Stomach (tissue), 9 donors: Measurements from ENCODE around the gene CEP192. TPM values are rescaled to one million over a fixed set of nuclear protein-coding genes. Genes with fewer than 3 reads are reported as not detected.

Experiments
- DNase-seq, 2 donors: peaks; one replicate each; pipeline versions ENCODE4 v3.0.0 to v3.0.0-alpha.2; 2013 to 2019
- H3K27ac ChIP-seq, 5 donors: fragments of 200-600 bp in 4 of 5; sonication (generic) in 4 of 5; one replicate each; pipeline ENCODE4 v1.5.1; 2013 to 2019; ENCODE audit warnings: mild to moderate bottlenecking in 1 of 5, moderate library complexity in 1 of 5
- H3K27me3 ChIP-seq, 3 donors: fragments of 200-600 bp; sonication (generic); one replicate each; pipeline ENCODE4 v1.5.1; 2017 to 2019; ENCODE audit warnings: mixed run types in 1 of 3
- H3K36me3 ChIP-seq, 4 donors: fragments of 200-600 bp; sonication (generic); 1 replicate in 3 of 4; 2 replicates in 1 of 4; pipeline ENCODE4 v1.5.1; 2016 to 2019
- H3K4me1 ChIP-seq, 4 donors: fragments of 200-600 bp; sonication (generic); one replicate each; pipeline ENCODE4 v1.5.1; 2016 to 2019
- H3K4me3 ChIP-seq, 4 donors: fragments of 200-600 bp; sonication (generic) in 3 of 4; one replicate each; pipeline ENCODE4 v1.5.1; 2016 to 2019; ENCODE audit warnings: mild to moderate bottlenecking in 1 of 4
- H3K9me3 ChIP-seq, 4 donors: fragments of 200-600 bp; sonication (generic); one replicate each; pipeline ENCODE4 v1.5.1; 2016 to 2019
- EP300 ChIP-seq: sonication (generic); formaldehyde crosslinking; IDR thresholded peaks from one replicate; pipeline ENCODE4 v1.6.1; 2017; ENCODE audit warnings: antibody characterized with exemption
- POLR2A ChIP-seq, 4 donors: fragments of 450-650 bp; IDR thresholded peaks; one replicate each; pipeline ENCODE4 v1.6.1; 2016; ENCODE audit warnings: antibody characterized with exemption in 4 of 4, control low read depth in 2 of 4, mild to moderate bottlenecking in 1 of 4, moderate library complexity in 1 of 4
- POLR2AphosphoS5 ChIP-seq, 3 donors: sonication (generic); formaldehyde crosslinking; IDR thresholded peaks; one replicate each; pipeline ENCODE4 v1.6.1; 2016; ENCODE audit warnings: antibody characterized with exemption in 3 of 3
- WGBS, 5 donors: extraction: QIAGEN DNeasy Blood & Tissue Kit in 3 of 5; methylation state at CpG; one replicate each; pipeline versions ENCODE4 v1.1.5 to v1.1.7; 2013 to 2018; 5-methylcytosine and 5-hydroxymethylcytosine counted together
- intact Hi-C: fragments of 100-400 bp; cut with DNase I; formaldehyde crosslinking; loops from one replicate; pipeline ENCODE4 v1.15.1; 2023; ENCODE audit warnings: low total_unique reads
- polyA plus RNA-seq, 3 donors: library from polyadenylated mRNA; stranded (reverse); fragments of 200-250 nt; gene quantifications; one replicate each; pipeline ENCODE4 v1.2.3, GENCODE V29; 2013
- total RNA-seq, 5 donors: library from RNA; depleted of rRNA; stranded (reverse); fragments of >200 nt; gene quantifications; one replicate each; pipeline versions ENCODE4 v1.1.0 to v1.2.3, GENCODE V29; 2014 to 2016
- TF ChIP-seq, protein P1 (sequence below), 7 experiments: fragments of 450-650 bp in 4 of 7; fragments of 200-600 bp in 3 of 7; sonication (generic) in 3 of 7; IDR thresholded peaks; one replicate each; pipeline ENCODE4 v1.5.1; 2016 to 2019; ENCODE audit warnings: antibody characterized with exemption in 7 of 7, control low read depth in 2 of 7, mild to moderate bottlenecking in 1 of 7
- donor health status: healthy with polysubstance abuse.
- donor health status: Bipolar disorder and iron deficiency.
- donor health status: healthy.

Gene CEP192
- total and polyA plus RNA-seq, 8 donors, result 6.4 to 55.8 (median 34.0) TPM

DNA sequence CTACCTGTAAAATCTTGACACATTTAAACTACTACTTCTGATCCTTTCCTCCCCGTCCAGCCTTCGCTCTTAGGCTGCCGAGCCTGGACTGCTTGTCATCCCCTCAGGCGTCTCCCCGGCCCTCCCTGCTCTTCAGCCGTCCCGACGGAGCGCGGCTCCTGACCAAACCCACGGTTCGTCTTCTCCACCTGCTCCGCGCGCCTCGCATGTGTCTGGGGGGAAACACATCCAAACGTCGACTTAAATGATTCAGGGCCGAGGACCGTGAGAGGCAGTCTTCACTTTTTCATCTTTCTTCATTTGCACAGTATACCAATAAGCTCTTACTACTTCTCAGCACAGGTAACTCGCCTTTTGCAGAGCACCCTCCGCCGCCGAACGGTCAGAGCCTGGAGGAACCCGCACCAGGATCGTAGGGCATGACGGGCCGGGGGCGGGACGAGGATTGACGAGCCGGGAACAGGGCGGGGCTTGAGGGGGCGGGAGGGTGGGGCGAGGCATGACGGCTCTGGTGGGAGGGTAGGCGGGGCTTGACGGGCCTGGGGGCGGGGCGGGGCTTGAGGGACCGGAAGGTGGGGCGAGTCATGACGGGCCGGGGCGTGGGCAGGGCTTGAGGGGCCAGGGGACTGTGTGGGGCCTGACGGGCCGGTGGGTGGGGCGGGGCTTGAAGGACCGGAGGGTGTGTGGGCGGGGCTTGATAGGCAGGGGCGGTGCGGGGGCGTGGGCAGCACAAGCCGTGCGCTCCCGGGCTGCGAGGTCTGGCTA is 43.7 kb upstream of the CEP192 start, which contains the start of gene SEH1L:
TSS of gene SEH1L (plus strand) at position 727 of the 765 bp plus-strand sequence. CDS start 111 bp downstream, outside the sequence.
- Histone ChIP-seq H3K36me3 (peaks cover 0 to 5% (median 2%) of the 10 kb centered on the region in 4 donors), H3K9me3 (no peaks in the 10 kb centered on the region), H3K4me3 (peak within 1 kb of the TSS; percentile 63 to 72 (median 68)), H3K4me1 (peaks cover 0 to 54% (median 35%) of the 10 kb centered on the region in 4 donors), H3K27ac (peak within 1 kb of the TSS; percentile 93 to 100 (median 97)), H3K27me3 (no peaks in the 10 kb centered on the region)
- peak; percentile 61 to 91 (median 86) for TF ChIP-seq POLR2AphosphoS5 (IDR thresholded peaks at IDR 0.05)
- TF ChIP-seq, protein P1, sequence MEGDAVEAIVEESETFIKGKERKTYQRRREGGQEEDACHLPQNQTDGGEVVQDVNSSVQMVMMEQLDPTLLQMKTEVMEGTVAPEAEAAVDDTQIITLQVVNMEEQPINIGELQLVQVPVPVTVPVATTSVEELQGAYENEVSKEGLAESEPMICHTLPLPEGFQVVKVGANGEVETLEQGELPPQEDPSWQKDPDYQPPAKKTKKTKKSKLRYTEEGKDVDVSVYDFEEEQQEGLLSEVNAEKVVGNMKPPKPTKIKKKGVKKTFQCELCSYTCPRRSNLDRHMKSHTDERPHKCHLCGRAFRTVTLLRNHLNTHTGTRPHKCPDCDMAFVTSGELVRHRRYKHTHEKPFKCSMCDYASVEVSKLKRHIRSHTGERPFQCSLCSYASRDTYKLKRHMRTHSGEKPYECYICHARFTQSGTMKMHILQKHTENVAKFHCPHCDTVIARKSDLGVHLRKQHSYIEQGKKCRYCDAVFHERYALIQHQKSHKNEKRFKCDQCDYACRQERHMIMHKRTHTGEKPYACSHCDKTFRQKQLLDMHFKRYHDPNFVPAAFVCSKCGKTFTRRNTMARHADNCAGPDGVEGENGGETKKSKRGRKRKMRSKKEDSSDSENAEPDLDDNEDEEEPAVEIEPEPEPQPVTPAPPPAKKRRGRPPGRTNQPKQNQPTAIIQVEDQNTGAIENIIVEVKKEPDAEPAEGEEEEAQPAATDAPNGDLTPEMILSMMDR (IDR thresholded peaks at IDR 0.05), result peak in 1 of 7 experiments; percentile 1
- TF ChIP-seq POLR2A (IDR thresholded peaks at IDR 0.05), result peak in 1 of 4 donors; percentile 33
- TF ChIP-seq EP300, result no peak
- peak; percentile 100 for DNase-seq
- 0 to 1% (median 0%) methylated on average over 27 to 58 of the region's 58 CpGs for whole genome bisulfite sequencing, 5 donors
- intact Hi-C loops, result no loop called here

DNA sequence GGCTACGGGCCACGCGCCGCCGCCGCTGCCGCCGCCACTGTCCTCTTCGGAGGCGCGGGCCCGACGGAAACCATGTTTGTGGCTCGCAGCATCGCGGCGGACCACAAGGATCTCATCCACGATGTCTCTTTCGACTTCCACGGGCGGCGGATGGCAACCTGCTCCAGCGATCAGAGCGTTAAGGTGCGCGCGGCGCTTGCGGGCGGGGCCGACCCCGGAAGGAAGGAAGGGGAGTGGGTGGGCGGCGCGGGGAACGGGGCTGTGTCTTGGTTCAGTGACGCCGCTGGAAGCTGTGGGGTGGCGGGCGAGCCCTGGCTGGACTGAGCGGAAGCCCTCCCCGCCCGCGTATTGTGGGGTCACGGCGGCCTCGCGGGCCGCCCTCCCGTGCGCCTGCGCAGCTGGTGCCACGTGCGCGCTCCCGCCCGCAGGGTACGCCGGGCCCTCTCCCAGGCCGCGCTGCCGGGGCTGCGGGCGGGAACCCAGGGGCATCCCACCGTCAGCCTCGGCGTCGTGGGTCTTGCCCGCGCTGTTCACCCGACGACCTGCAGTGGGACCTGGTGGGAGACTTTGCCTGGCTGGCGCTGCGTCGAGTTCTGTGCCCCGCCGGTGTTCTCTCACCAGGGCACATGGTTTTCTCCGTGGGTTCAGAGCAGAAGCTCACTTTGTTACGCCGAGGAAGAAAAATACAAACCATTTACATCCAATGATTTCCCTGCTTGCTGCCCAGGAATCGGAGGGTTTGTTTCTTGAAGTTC is 42.9 kb upstream of the CEP192 start:
- H3K36me3 ChIP-seq, result peaks cover 0 to 12% (median 10%) of the 10 kb centered on the region in 4 donors
- 1 to 2% (median 2%) methylated on average over 49 to 81 of the region's 81 CpGs for WGBS, 5 donors
- H3K9me3 ChIP-seq, result no peaks in the 10 kb centered on the region
- intact Hi-C loops, result no loop called here
- no peaks in the 10 kb centered on the region for H3K27me3 ChIP-seq
- TF ChIP-seq, protein P1 (IDR thresholded peaks at IDR 0.05), result no peak
- TF ChIP-seq POLR2AphosphoS5 (IDR thresholded peaks at IDR 0.05), result peak in 2 of 3 donors; percentile 75 to 82
- peak overlapping the region; percentile 63 to 72 (median 68) for H3K4me3 ChIP-seq
- DNase-seq, result peak; percentile 95 to 98
- peaks cover 0 to 54% (median 35%) of the 10 kb centered on the region in 4 donors for H3K4me1 ChIP-seq
- peak overlapping the region; percentile 93 to 99 (median 97) for H3K27ac ChIP-seq

DNA sequence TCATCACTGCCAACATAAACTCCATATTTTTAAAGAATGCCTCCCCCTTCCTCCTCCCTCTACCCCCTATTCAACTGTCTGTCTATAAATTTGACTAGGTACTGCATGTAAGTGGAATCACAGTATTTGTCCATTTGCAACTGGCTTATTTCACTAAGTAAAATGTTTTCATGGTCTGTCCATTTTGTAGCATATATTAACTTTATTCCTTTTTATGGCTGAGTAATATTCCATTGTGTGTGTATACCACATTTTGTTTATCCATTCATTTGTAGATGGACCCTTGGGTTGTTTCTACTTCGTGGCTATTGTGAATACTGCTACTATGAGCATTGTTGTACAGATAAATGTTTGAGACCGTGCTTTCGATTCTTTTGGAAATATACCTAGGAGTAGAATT is 32.7 kb upstream of the CEP192 start:
- WGBS, 5 donors, result 78 to 100% (median 99%) methylated on average over 3 of the region's 3 CpGs
- H3K27me3 ChIP-seq, result no peaks in the 10 kb centered on the region
- H3K4me3 ChIP-seq, result no peak overlapping the region
- no peak for DNase-seq
- H3K9me3 ChIP-seq, result no peaks in the 10 kb centered on the region
- H3K27ac ChIP-seq, result no peak overlapping the region
- intact Hi-C loops, result no loop called here
- peaks cover 0 to 17% (median 0%) of the 10 kb centered on the region in 4 donors for H3K4me1 ChIP-seq
- H3K36me3 ChIP-seq, result peaks cover 3 to 62% (median 55%) of the 10 kb centered on the region in 4 donors
- TF ChIP-seq POLR2AphosphoS5 (IDR thresholded peaks at IDR 0.05) (no peak), EP300 (no peak), POLR2A (IDR thresholded peaks at IDR 0.05) (no peak)
- TF ChIP-seq, protein P1 (IDR thresholded peaks at IDR 0.05), result no peak

DNA sequence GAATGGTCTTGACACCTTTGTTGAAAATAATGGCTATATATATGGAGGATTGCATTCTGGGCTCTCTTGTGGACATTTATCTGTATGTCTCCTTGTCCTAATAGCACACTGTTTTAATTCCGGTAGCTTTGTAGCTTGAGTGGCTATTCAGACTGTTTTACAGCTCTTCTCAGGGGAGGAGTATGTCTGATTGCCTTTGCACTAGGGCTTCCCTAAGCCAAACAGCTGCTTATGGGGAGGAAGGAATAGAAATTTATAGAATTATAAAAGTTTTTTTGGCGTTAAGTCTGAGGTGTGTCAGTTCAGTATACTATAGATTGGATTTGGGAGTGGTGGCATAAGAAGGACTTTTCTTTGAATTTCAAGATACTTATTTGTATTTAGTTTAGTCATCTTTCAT is 30.8 kb upstream of the CEP192 start:
- Histone ChIP-seq H3K4me1 (peaks cover 0 to 11% (median 0%) of the 10 kb centered on the region in 4 donors), H3K27ac (no peak overlapping the region), H3K27me3 (no peaks in the 10 kb centered on the region), H3K36me3 (peaks cover 11 to 76% (median 66%) of the 10 kb centered on the region in 4 donors), H3K9me3 (no peaks in the 10 kb centered on the region), H3K4me3 (no peak overlapping the region)
- WGBS, 5 donors, result 85 to 92% (median 89%) methylated on average over 2 of the region's 2 CpGs
- DNase-seq, result no peak
- intact Hi-C loops, result no loop called here
- TF ChIP-seq POLR2AphosphoS5 (IDR thresholded peaks at IDR 0.05) (no peak), EP300 (no peak), POLR2A (IDR thresholded peaks at IDR 0.05) (no peak)
- TF ChIP-seq, protein P1 (IDR thresholded peaks at IDR 0.05), result no peak
